Raji (cell line): ENCODE measurements around the gene ZC3H12C.

Source experiments
- POLR2A ChIP-seq: IDR thresholded peaks from 2 replicates; pipeline ENCODE4 v1.6.1; 2011; ENCODE audit warnings: low read depth, low read length, control low read depth; ENCODE audit not compliant: insufficient read depth

The ZC3H12C gene

DNA sequence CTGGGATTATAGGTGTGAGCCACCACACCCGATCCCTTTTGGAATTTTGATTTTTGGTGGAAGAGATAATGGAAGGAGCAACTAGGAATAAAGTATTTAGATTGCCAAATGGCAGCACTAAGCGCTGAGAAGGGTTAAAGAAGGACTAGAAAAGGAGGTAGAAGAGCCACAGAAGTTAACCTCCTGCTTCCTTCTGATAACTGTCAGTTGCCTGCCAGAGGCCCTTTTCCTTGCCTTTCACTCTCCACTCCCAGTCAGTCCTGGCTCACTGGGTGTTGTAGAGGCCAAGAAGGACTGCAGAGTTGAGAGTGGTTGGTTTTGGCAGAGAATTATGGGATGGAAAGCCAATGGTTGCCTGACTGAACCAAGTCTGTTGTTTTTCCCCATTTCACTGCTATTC lies 19.3 kb downstream of the ZC3H12C start:
- no peak for TF ChIP-seq POLR2A

DNA sequence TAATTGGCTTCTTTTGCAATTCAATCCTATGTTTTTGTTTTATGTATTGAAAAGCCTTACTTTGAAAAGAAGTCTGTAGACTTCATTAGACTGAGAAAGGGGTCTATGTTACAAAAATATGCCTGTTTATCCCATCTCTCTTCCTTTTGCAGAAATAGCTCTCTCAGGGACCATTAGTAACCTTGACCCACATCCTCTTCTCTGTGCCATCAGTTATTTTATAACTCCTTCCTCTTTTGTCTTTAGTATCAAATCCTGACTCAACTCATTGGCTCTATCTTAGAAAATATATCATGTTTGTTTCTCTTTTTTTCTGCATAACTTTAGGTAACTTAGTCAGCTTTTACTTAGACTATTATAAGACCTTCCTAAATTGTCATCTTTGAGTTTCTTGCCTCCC lies 20.3 kb downstream of the ZC3H12C start:
- no peak for TF ChIP-seq POLR2A

DNA sequence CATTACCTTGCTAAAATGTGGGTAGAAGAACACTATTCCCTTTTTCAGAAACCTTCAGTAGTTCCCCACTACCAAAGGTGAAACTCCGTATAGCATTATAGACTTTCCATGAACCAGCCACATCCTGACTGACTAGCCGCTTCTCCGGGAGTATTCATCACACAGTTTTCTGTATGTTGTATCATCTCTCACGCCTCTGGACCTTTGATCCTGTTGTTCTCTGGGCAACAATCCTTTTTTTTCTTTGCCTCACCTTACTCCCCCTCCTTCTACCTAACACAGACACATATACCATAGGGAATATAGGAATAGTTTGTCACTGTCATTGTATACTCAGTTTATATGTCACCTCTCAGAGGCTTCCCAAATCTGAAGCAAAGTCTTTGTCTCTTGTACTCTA lies 20.8 kb downstream of the ZC3H12C start:
- TF ChIP-seq POLR2A: no peak

DNA sequence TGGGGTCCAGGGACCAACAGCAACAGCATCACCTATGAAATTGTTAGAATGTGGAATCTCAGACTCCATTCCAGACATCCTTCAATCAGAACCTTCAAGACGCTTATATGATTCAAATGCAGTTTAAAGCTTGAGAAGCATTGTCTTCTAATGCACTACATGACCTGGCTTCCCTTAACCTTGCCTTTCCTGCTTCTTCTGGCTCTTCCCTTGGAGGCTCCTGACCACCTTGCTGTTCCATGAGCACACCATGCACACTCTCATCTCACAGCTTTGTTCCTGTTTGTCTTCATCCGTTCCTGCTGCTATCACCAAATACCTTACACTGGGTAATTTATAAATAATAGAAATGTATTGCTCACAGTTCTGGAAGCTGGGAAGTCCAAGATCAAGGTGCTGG lies 26.1 kb downstream of the ZC3H12C start:
- no peak for TF ChIP-seq POLR2A

DNA sequence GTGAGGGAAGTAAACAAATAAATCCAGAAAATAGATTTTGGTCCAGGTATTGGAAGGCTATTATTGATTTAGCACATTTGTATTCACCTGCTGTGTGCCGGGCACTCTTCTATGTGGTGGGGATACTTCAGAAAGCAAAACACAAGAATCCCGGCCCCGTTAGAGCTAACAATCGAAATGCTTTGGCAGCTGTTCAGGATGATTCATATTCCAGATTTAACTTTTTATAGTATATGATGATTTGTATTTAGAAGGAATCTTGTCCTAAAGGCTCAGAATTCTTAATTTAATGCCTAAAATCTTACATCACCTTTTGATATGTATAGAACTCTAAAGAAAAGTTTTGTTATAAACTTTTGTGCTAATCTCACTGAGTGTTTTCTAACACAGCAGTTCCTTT lies 28.0 kb downstream of the ZC3H12C start:
- no peak for TF ChIP-seq POLR2A

DNA sequence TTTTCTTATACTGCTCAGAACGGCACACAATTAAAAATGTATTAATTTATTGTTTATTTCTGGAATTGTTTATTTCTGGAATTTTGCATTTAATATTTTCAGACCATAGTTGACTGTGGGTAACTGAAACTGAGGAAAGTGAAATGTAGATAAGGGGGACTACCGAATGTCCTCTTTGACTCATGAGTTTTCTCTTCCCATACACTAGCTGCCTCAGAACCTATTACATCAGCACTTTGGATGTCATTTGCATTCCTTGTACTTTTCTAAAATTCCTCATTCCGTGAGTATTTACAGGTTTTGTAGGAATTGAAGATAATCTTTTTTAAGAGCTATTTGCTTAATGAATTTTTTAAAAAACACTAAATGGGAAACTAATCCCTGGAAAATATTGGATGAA lies 29.8 kb downstream of the ZC3H12C start:
- no peak for TF ChIP-seq POLR2A

DNA sequence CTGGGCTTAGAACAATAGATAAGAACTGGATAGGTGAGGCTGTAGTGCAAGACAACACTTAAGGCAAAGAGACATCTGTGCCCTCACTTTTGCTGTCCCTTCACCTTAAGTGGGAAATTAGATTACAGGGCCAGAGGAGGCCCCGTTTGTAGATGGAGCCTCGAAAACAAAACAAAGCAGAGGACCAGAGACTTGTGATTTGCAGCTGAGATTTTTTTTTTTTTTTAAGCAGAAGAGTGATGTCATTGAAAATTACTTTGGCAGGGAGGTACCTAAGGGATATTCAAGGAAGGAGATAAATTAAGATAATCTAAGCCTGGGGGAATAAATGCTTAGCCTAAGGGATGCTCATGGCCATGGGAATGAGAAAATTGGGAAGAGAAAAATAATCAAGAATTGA lies 31.4 kb downstream of the ZC3H12C start:
- TF ChIP-seq POLR2A: no peak

DNA sequence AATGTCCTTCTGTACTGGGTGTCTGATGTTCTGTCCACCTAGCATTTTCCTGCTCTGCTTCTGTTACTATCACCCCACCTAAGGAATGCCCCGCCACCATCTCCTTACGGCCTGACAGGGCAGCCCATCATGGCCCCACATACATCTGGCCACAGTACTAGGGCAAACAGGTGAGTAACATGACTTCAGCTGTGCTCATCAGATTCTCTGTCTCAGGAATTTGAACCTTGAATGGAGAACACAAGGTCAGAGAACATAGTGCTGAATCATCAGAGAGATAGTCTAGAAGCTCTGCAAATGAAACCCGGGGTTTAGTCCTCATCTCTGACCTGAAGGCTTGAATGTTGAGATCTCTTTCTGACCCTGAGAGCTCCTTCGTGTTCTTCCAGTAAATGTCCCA lies 32.4 kb downstream of the ZC3H12C start:
- TF ChIP-seq POLR2A: no peak

DNA sequence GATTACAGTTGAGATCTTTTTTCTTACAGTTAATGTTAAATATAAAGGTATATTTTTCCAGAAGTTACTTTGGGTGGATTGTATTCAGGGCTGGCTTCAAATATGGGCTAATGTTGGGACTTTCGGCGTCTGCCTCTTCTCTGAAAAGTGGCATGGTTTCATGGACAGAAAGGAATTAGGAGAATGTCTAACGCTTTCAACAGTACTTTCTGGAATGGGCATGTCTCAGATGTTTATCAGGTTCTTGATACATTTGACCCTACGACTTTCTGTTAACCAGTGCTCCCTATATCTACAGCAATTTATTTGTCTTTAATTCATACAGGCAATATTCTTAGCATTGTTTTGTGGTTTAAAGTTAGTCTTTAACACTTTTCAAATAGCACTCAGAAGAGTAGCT lies 33.7 kb downstream of the ZC3H12C start:
- TF ChIP-seq POLR2A: no peak

DNA sequence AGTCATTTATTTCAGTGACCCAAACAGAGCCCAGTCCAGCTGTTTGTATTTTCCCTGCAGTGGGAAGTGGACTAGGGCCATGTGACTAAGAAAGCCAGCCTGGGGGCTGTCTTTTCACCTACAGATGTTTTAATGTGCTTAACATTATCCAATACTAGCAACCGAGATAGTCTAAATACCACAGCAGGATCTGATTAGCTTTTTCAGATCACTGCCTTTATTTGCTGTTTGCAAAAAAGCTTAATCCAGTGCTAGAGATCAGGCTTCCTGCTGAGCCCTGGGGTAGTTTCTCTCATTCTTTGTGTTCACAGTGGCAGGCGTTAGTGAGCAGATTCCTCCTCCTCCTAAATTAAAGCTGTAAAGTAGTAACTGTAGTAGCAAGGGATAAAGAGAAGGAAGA lies 35.0 kb downstream of the ZC3H12C start:
- TF ChIP-seq POLR2A: no peak

DNA sequence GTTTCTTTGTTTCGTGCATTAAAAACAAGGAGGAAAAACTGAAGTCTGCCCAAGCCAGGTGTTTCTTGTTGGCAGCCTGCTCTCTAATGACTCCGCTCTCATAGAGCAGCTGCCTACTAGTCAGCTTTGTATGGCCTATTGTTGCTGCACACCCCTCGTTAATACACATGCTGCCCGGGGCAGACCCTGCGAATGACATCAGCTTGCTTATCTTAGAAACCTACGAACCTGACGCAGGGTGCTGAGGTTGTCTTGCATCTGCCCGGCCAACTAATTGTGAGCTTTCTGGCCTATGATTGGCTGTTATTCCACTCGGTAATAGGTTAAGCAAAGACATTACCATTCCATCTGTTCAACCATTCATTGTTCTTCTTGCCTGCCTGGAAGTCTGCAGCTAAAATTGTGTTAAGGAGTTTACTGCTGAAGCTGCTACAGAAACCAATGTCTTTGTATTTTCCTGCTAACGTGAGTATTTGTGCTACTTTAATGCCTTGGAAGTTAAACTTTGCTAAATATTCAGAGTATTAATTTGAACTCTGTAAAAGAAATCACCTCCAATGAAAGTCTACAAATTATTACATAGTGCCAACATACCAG lies 37.5 kb downstream of the ZC3H12C start:
- no peak for TF ChIP-seq POLR2A

DNA sequence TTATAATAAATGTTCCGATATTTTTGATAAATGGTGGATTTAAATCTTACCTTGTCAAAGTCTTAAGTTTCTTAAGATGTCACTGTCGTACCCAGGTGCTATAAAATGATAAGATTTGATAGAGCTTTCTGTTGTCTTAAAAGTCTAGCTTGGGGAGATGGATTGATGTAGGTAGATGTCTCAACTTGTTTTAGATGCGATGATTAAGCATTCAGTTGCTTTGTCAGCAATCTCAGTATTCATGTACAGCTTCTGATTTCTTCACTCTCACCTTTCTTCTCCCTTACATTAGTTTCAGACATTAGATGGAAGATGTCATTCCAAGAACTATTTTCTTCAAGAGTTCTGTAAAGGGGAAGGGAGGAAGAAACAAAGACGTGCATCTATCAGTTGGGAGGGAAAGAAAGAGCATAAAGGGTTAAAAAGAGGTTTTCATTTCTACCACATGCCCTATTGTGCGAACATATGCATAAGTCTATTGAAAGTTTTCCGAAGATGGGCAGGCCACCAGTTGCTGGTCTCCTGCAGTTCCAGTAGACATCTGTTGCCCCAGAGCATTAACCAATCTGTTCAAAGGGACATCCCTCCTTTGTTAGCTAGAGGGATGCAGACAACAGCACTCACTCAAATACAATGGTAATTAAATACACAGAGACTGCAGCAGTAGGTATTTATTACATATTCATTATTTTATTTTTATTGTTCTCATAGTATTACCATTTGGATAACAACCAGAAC lies 38.4 kb downstream of the ZC3H12C start:
- no peak for TF ChIP-seq POLR2A

DNA sequence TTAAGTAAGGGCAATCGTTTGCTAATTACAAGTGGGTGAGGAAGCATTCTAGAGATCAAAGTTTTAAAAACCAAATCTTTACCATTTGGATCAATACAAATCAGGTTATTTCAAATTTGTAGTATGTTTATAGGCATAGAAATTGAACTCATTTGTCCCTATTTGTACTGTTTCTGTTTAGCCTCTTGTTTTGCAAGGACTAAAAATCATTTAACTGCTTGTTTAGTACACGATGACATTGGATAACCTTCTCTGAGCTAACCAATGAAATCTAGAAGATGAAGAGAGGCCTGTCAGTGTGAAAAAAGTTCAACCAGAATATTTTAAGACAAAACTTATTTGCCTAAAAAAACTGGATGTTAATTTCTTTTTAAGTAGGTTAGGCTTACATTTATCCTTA lies 40.0 kb downstream of the ZC3H12C start:
- no peak for TF ChIP-seq POLR2A

DNA sequence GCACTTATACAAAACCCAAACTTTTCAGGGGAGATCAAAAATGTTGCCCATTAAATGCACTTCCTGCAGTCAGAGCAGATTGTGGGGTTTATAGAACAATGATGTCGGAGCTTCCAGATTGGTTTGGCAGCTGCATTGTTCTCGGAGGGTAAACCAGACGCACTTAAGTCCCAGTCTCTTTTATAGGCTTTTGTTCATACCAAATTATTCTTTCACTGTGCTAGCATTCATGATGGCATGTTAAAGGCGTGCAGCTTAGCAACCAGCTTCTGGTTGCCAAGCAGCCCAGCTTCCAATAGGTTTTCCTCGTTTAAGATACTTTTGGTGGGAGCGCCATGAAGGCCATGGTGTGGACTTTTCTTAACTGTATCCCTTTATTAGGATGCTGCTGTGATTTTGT lies 40.9 kb downstream of the ZC3H12C start:
- TF ChIP-seq POLR2A: no peak

DNA sequence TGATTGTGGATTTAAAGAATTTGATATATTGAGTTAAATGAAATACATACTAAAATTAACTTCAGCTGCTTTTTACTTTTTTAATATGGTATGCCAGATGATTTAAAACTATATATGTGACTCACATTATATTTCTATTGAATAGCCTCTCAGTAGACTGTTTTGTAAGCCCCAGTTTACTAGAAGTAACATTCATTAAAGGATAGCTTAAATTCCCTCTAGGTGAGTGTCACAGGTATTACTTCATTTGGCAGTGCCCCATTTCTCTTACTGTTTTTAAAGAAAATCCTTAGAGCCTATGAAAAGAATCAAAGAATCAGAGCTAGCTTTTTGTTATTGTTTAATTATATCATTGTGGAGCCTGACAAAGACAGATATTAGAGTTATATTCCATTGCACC lies 48.6 kb downstream of the ZC3H12C start:
- no peak for TF ChIP-seq POLR2A

DNA sequence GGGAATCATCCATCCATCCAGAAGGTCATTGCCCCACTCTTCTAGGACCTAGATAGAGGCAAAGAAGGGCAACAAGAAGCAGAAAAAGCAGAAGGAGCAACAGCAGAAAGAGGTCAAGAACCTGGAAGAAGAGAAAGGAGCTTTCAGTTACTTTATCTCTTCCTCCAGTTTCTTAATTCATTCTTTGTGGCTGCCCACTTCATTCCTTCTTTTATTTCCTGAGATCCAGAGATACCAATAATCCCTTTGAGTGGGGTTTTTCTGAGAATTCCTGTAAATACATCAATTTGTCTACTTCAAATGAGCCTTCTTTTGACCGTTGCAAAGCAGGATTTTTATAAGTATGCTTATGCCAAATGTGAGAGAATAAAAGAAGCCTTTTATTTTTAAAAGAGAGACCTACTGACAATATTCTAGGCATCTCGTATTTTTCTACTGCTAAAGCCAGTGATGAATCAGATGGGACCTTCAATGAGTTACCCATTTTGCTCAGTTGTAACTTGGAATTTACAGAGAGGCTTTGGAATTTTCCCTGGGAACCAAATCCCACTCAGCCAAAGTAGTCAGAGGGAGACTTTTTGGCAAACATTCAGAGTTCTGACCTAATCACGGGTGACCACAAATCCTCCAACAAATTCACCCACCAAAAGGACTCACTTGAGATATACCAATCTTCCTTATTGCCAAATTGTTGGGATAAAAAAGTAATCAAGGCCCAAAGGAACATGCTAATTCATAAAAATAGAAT lies 54.9 kb downstream of the ZC3H12C start:
- TF ChIP-seq POLR2A: no peak
